ENCODE measurements around the gene RTTN. TPM values are rescaled to one million over a fixed set of nuclear protein-coding genes. Genes with fewer than 3 reads are reported as not detected.

RTTN gene
- total and polyA plus RNA-seq, 2 of the 4 experiments (the other 2 are of a cell fraction), result 5.8 to 19.9 TPM

- H2BK15ac ChIP-seq (ENCODE audit: low read depth, low read length), result no peak overlapping the region
- TF ChIP-seq BHLHE40 (IDR thresholded peaks at IDR 0.05; ENCODE audit: low read depth, low read length), result no peak
- TF ChIP-seq CEBPB (IDR thresholded peaks at IDR 0.05; ENCODE audit: low read depth, low read length), result no peak
- TF ChIP-seq USF2 (IDR thresholded peaks at IDR 0.05; ENCODE audit: low read depth, low read length), result no peak
- no peak for TF ChIP-seq CHD1 (IDR thresholded peaks at IDR 0.05; ENCODE audit: low read depth, low read length)
- TF ChIP-seq NFE2L2 (IDR thresholded peaks at IDR 0.05; ENCODE audit: low read depth, low read length), result no peak
- no peak for TF ChIP-seq RAD21 (IDR thresholded peaks at IDR 0.05; ENCODE audit: low read length)
- TF ChIP-seq, protein P1, sequence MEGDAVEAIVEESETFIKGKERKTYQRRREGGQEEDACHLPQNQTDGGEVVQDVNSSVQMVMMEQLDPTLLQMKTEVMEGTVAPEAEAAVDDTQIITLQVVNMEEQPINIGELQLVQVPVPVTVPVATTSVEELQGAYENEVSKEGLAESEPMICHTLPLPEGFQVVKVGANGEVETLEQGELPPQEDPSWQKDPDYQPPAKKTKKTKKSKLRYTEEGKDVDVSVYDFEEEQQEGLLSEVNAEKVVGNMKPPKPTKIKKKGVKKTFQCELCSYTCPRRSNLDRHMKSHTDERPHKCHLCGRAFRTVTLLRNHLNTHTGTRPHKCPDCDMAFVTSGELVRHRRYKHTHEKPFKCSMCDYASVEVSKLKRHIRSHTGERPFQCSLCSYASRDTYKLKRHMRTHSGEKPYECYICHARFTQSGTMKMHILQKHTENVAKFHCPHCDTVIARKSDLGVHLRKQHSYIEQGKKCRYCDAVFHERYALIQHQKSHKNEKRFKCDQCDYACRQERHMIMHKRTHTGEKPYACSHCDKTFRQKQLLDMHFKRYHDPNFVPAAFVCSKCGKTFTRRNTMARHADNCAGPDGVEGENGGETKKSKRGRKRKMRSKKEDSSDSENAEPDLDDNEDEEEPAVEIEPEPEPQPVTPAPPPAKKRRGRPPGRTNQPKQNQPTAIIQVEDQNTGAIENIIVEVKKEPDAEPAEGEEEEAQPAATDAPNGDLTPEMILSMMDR (conservative IDR thresholded peaks at IDR 0.05; ENCODE audit: low read depth, low read length), result no peak
- TF ChIP-seq SMC3 (IDR thresholded peaks at IDR 0.05; ENCODE audit: low read depth, low read length), result no peak
- TF ChIP-seq RCOR1 (IDR thresholded peaks at IDR 0.05; ENCODE audit: insufficient replicate concordance, low read length), result no peak
- TF ChIP-seq MXI1 (IDR thresholded peaks at IDR 0.05; ENCODE audit: borderline replicate concordance, low read depth, low read length), result no peak
- TF ChIP-seq MAZ (IDR thresholded peaks at IDR 0.05; ENCODE audit: borderline replicate concordance, low read depth, low read length), result no peak
- TF ChIP-seq POLR2A (IDR thresholded peaks at IDR 0.05; ENCODE audit: low read depth, low read length), result no peak
- TF ChIP-seq RFX5 (IDR thresholded peaks at IDR 0.05; ENCODE audit: low read depth, low read length), result no peak
- no peak for TF ChIP-seq MAFK (IDR thresholded peaks at IDR 0.05; ENCODE audit: low read depth, low read length)
- TF ChIP-seq ELK1 (IDR thresholded peaks at IDR 0.05; ENCODE audit: borderline replicate concordance, low read depth, low read length), result no peak
- no peak for TF ChIP-seq FOS (IDR thresholded peaks at IDR 0.05; ENCODE audit: low read depth, low read length)
- POLR2A ChIA-PET (ENCODE audit: unreplicated experiment), result no interaction called here
- no peak overlapping the region for H3K9ac ChIP-seq (ENCODE audit: low read depth, low read length)
- no peak overlapping the region for H2AK9ac ChIP-seq (replicated peaks; ENCODE audit: low read depth, low read length, poor library complexity)
- H3K18ac ChIP-seq (ENCODE audit: low read depth, low read length), result no peak overlapping the region
- no peak overlapping the region for H3K56ac ChIP-seq (ENCODE audit: extremely low read depth, insufficient read depth, low read length)
- H4K20me1 ChIP-seq (ENCODE audit: insufficient read depth, low read length), result no peaks in the 10 kb centered on the region
- H4K8ac ChIP-seq (ENCODE audit: low read depth in 2 of 2, low read length in 2 of 2), result no peak overlapping the region
- dilution Hi-C loops (cut with HindIII; ENCODE audit: low sequenced_read_pairs, unreplicated experiment) (no loop called here), in situ Hi-C loops (cut with MboI; ENCODE audit: low sequenced_read_pairs) (no loop called here), intact Hi-C loops (cut with micrococcal nuclease) (no loop called here)
- no peak overlapping the region for H3K4ac ChIP-seq (ENCODE audit: low read depth, low read length)
- no peak overlapping the region for H2BK20ac ChIP-seq (ENCODE audit: low read depth, low read length)
- no peak overlapping the region for H2AK5ac ChIP-seq (ENCODE audit: low read depth, low read length)
- no peaks in the 10 kb centered on the region for H3K79me1 ChIP-seq (ENCODE audit: low read depth in 1 of 2, low read length in 2 of 2)
- WGBS, 2 experiments (ENCODE audit: extremely low coverage in 2 of 2, insufficient read length in 1 of 2), result no CpG with 5 or more reads among the region's 3 CpGs
- H3K27me3 ChIP-seq (ENCODE audit: control insufficient read depth, insufficient read depth, low read length), result no peaks in the 10 kb centered on the region
- no peak overlapping the region; the same call in 1 of the 2 replicates for H3K14ac ChIP-seq (replicated peaks; ENCODE audit: low read depth, low read length)
- no peak overlapping the region for H3K27ac ChIP-seq (ENCODE audit: insufficient read depth, low read length)
- no peaks in the 10 kb centered on the region for H3K4me1 ChIP-seq (ENCODE audit: control insufficient read depth, insufficient read depth, low read length)
- DNase-seq (no peak), ATAC-seq (ENCODE audit: low read depth) (no peak)
- H3K9me3 ChIP-seq (ENCODE audit: control insufficient read depth, insufficient read depth, low read length), result no peaks in the 10 kb centered on the region
- CTCF ChIA-PET, result no interaction called here
- no peak overlapping the region for H4K5ac ChIP-seq (ENCODE audit: low read depth, low read length)
- no peak overlapping the region for H3K23ac ChIP-seq (ENCODE audit: low read depth, low read length)
- no peak overlapping the region for H3K4me3 ChIP-seq (ENCODE audit: insufficient read depth, low read depth, low read length)
- no peak overlapping the region for H2BK120ac ChIP-seq (ENCODE audit: low read depth, low read length)
- no peak overlapping the region for H2AFZ ChIP-seq (replicated peaks; ENCODE audit: low read length, poor library complexity)
- peaks cover 4% of the 10 kb centered on the region for H3K36me3 ChIP-seq (ENCODE audit: control insufficient read depth, insufficient read depth, low read length)
- no peak overlapping the region for H4K91ac ChIP-seq (ENCODE audit: insufficient read depth, low read depth, low read length)
- no peaks in the 10 kb centered on the region for H3K9me1 ChIP-seq (ENCODE audit: insufficient read depth, low read length)
- no peak overlapping the region for H3K4me2 ChIP-seq (ENCODE audit: low read depth, low read length)
- H2BK5ac ChIP-seq (ENCODE audit: low read depth, low read length, poor library complexity, severe bottlenecking), result no peak overlapping the region
- BruUV-seq (replicated peaks), result no TSS peak
Observed at GRCh38 chr18:70022636-70023035, 182.9 kb downstream of the RTTN start.
